Measurements from ENCODE around the gene SLC15A1.

- no peak for TF ChIP-seq CTCF (IDR thresholded peaks at IDR 0.05)
- no peak for TF ChIP-seq EZH2 (IDR thresholded peaks at IDR 0.05; ENCODE audit: borderline replicate concordance, insufficient read depth, low read depth, low read length, poor library complexity, severe bottlenecking)
Observed at GRCh38 chr13:98686270-98686669, 66.2 kb downstream of the SLC15A1 start.

Data from B cell (primary cell).